Epithelial cell of esophagus (primary cell): Measurements from ENCODE around the gene SH3PXD2A.

Experiments used
- DNase-seq: peaks from one replicate; pipeline ENCODE4 v3.0.0; 2010; ENCODE audit warnings: low read depth
- H3K4me3 ChIP-seq: 2 replicates; pipeline ENCODE4 v1.5.1; 2011; ENCODE audit warnings: mild to moderate bottlenecking, low read length, control low read depth
- TF ChIP-seq, protein P1 (sequence below): IDR thresholded peaks from 2 replicates; pipeline ENCODE4 v1.5.1; 2011; ENCODE audit warnings: low read depth, mild to moderate bottlenecking, low read length, control low read depth, inconsistent platforms; ENCODE audit not compliant: insufficient read depth; ENCODE audit errors: missing control alignments

SH3PXD2A gene

DNA sequence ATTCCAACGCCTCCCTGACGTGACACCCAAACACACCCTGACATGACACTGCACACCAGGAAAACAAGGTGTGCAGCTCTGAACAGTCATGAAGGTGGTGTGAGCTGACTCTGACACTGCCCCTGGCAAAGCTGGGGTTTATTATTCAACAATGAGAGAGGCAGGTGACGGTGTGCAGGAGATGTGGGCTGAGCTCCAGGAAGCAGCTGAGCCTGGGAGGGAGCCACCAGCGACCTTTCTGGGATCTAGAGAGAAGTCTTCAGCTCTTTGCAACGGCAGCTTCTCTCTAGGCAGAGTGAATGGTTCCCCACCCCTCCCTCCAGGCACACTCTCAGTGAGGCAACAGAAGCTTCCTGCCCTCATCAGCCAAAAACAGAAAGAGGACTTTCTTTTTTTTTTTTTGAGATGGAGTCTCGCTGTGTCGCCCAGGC is 65.6 kb downstream of the SH3PXD2A start:
- TF ChIP-seq, protein P1, sequence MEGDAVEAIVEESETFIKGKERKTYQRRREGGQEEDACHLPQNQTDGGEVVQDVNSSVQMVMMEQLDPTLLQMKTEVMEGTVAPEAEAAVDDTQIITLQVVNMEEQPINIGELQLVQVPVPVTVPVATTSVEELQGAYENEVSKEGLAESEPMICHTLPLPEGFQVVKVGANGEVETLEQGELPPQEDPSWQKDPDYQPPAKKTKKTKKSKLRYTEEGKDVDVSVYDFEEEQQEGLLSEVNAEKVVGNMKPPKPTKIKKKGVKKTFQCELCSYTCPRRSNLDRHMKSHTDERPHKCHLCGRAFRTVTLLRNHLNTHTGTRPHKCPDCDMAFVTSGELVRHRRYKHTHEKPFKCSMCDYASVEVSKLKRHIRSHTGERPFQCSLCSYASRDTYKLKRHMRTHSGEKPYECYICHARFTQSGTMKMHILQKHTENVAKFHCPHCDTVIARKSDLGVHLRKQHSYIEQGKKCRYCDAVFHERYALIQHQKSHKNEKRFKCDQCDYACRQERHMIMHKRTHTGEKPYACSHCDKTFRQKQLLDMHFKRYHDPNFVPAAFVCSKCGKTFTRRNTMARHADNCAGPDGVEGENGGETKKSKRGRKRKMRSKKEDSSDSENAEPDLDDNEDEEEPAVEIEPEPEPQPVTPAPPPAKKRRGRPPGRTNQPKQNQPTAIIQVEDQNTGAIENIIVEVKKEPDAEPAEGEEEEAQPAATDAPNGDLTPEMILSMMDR = no peak
- DNase-seq = peak; percentile 98
- no peak overlapping the region for H3K4me3 ChIP-seq

DNA sequence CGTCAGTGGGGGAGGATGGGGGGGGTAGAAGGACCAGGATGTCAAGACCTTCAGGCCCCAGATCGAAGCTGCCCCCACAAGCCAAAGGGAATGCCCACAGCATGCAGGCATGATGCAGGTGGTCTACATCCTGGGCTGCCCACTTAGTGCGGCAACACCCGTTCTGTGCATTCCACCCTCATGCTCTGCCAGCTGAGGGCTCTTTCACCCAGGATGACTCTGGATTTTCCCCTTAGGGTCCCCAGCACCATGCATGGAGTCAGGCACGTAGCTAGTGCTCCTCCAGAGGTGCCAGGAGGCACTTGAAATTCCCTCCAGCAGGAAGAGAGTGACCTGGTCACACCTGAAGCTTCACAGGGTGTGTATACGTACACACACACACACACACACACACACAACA is 66.2 kb downstream of the SH3PXD2A start:
- TF ChIP-seq, protein P1 = no peak
- H3K4me3 ChIP-seq = peak overlapping the region; percentile 3
- DNase-seq = no peak

DNA sequence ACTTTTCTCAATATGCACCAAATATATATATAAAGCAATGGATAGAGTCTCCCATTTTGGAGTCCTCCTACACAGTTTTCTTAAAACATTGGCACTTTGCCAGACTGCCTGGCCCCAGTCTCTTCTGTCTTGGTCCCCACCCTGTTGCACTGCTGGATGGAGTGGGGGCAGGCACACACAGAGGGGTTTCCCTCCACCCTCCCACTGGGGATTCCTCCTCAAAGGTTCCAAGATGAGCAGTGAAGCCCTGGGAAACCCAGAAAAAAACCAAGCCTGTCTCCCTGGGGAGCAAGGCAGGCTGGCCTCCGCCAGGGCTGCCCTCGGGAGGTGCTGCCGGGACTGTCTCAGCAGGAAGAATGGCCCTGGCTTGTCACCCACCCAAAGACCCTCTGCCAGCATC is 68.0 kb downstream of the SH3PXD2A start:
- TF ChIP-seq, protein P1 = no peak
- DNase-seq = no peak
- no peak overlapping the region for H3K4me3 ChIP-seq

DNA sequence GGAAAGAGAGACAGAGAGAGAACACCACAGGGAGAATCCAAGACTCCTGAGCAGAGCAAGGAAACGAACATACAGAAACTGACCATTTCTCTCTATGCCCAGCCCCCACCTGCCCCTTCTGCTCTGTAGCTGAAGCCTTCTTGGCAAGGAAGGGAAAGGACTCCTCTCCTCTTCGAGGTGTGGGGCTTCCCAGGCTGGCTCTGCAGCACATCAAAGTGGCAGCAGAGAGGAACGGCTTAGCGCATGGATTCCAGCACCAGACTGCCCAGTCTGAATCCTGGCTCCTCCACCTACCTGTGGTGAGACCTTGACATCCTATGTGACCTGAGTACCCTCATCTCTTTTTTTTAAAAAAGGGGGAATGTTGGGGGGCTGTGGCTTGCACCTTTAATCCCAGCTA is 69.4 kb downstream of the SH3PXD2A start:
- no peak for DNase-seq
- H3K4me3 ChIP-seq = no peak overlapping the region
- TF ChIP-seq, protein P1 = peak; percentile 7

DNA sequence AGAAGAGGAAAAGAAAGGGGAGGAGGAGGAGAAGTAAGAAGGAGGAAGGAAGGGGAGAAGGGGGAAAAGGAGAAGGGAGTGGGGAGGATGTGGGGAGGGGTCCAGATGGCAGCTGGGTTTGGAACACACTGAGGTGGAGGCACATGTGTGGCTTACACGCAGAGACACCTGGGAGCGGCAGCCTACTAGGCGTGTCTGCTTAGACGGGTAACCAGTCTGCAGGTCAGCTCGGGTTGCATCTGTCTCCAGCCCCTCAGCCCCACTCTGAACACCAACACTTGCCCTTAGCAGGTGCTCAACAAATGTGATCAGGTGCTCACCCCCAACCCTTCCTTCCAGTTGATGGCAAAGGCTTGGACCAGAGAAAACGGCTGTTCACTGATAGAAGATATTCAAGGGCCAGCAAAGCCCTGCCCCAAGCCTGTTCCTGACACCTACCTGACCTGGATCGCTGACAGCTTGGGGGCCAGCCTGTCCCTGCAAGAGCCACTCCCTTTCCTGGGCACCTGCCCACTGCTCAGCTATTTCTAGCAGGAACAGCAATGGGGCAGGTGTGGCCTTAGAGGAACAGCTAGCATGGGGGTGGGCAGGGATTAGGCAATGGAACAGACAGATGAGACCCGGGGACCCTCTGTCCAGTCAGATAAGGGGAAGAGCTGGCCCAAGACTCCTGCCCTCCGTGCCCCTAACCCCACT is 70.5 kb downstream of the SH3PXD2A start:
- no peak for DNase-seq
- TF ChIP-seq, protein P1 = no peak
- no peak overlapping the region for H3K4me3 ChIP-seq

DNA sequence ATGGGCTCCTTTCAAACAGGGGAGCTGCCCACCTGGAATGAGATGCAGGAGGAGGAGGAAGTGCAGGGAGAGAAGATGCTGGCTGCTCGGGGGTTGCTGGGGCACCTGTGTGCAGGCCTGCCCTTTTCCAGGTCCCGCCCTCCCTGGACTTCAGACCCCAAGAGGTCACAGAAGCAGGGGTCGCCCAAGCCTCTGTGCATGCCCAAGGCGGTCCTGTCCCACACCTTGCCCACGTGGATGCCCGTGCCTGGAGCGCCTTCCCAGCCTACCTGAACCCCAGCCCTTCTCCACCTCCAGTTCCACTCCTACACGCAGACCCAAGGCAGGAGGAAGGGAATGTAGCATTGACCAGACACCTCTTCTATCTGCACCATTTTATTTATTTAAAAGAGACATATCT is 71.3 kb downstream of the SH3PXD2A start:
- H3K4me3 ChIP-seq = no peak overlapping the region
- no peak for DNase-seq
- TF ChIP-seq, protein P1 = no peak

DNA sequence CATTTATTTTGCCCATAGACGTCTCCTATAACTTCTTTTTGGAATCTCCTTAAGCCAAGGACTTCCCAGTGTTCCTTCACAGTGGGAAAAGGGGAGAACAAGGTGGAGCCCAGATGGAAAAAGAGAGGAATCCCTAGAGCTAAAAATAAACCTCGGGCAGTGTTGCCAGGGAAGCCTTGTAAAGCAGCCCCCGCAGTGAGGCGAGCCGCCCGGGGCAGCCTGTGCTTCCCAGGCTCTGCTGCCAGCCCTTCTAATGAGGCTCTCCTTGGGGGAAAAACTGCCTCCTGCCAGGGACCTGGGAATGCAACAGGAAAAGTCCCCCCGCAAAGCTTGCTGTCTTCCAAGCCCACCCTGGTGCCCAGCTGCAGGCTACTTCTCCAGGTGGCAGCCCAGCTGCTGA is 71.7 kb downstream of the SH3PXD2A start:
- TF ChIP-seq, protein P1 = no peak
- DNase-seq = no peak
- no peak overlapping the region for H3K4me3 ChIP-seq
